Activated gamma-delta T cell treated with Interleukin-2 at 50 U/mL for 16 hours (primary cell): ENCODE data around the gene GPX4.

Experiments
- DNase-seq: peaks from one replicate; pipeline ENCODE4 v3.0.0-alpha.2; 2020

GPX4 gene, protein sequence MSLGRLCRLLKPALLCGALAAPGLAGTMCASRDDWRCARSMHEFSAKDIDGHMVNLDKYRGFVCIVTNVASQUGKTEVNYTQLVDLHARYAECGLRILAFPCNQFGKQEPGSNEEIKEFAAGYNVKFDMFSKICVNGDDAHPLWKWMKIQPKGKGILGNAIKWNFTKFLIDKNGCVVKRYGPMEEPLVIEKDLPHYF

DNA sequence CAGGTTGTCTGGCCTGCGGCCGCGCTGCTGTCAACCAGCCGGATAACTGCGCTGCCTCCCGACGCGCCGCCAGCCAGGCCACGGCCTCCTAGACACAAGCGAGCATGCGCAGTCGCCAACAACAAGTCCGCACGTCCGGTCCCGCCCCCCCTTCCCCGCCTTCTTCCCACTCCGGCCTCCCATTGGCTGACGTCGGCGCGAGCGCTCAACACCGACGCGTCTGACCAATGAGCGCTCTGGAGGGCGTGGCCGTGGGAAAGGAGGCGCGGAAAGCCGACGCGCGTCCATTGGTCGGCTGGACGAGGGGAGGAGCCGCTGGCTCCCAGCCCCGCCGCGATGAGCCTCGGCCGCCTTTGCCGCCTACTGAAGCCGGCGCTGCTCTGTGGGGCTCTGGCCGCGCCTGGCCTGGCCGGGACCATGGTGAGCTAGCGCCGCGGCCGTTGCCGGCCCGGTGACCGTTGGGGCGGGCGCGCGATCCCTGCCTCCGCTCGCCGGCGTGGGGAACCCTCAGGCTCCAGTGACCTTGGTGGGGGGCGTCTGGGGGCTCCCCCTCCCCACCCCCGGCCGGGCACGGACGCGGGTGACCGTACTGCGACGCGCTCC, at the start of gene GPX4:
GPX4 (plus strand) TSS at position 287 of the 603 bp plus-strand sequence; CDS start at position 337, 50 bp downstream.
- DNase-seq = peak; percentile 99

DNA sequence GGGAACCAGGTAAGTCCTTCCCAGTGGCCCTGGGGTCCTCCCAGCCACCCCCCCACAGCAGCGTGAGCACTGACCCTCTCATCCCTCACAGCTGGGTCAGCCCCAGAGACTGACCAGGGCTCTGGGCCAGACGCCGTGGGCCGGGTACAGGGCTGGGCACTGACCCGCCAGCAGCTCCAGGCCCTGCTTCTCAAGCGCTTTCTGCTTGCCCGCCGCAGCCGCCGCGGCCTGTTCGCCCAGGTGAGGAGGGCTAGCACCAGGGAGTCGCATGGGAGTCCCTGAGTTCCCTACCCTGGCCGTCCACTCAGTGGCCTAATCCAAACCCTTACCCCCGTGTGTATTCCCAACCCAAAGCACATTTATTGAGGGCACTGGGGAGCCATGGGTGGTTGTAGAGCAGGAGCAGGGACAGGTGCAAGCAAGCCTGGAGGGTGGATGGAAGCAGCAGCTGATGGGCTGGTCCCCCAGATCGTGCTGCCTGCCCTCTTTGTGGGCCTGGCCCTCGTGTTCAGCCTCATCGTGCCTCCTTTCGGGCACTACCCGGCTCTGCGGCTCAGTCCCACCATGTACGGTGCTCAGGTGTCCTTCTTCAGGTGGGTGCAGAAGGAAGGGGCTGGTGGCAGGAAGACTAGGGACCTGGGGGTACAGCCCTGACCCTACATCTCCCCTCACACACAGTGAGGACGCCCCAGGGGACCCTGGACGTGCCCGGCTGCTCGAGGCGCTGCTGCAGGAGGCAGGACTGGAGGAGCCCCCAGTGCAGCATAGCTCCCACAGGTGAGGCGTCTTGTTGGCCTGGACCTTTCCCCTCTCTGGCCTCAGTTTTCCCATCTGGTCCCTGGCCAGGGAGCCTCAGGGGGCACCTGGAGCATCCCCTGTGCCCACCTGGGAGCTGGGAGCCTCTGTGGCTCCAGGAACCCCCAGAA, 49.4 kb upstream of the GPX4 start:
- DNase-seq = no peak

DNA sequence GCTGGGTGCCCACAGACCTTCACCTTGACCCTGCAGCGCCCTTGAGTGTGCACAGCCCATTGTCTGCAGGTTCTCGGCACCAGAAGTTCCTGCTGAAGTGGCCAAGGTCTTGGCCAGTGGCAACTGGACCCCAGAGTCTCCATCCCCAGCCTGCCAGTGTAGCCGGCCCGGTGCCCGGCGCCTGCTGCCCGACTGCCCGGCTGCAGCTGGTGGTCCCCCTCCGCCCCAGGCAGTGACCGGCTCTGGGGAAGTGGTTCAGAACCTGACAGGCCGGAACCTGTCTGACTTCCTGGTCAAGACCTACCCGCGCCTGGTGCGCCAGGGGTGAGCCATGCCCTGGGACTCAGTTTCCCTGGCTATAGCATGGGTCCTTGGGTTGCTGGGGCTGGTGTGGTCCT, 48.8 kb upstream of the GPX4 start:
- DNase-seq = no peak

DNA sequence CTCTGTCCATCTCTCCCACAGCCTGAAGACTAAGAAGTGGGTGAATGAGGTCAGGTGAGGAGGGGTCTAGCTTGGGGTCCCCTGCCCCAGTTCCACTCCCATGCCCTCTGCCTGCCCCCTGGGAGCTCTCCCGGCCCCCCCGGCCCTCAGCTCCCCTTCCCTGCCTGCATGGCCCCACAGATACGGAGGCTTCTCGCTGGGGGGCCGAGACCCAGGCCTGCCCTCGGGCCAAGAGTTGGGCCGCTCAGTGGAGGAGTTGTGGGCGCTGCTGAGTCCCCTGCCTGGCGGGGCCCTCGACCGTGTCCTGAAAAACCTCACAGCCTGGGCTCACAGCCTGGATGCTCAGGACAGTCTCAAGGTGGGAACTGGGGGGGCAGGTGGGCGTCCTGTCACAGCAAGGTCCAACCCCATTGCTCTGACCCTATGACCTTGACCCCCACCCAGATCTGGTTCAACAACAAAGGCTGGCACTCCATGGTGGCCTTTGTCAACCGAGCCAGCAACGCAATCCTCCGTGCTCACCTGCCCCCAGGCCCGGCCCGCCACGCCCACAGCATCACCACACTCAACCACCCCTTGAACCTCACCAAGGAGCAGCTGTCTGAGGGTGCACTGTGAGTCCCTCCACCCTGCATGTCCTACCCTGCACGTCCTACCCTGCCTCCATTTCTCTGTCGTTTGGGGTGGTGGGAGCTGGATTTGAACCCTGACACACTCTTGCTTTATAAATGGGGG, 47.7 kb upstream of the GPX4 start:
- no peak for DNase-seq

DNA sequence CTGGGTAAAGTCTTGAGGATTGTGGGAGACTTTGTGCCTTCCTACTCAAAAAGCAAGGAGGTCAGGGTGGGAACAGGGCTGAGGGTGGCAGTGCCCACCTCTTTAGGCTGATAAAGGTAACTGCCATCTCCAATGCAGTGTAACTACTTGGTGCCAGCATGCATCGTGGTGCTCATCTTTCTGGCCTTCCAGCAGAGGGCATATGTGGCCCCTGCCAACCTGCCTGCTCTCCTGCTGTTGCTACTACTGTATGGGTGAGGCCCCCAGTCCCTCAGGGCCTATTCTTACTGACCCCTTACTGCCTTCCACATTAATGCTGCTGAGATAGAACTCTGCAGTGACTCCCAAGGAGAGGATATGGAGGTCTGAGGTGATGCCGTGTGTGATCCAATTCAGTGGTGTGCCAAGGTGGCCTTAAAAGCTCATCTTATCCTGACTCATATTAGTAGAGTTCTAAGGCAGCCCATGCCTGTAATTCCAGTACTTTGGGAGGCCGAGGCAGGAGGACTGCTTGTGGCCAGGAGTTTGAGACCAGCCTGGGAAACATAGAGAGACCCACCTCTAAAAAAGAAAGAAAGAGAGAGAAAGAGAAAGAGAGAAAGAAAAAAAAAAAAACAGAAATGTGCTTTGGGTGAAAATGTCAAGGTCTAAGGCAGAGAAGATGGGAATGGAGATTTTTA, 46.5 kb upstream of the GPX4 start:
- no peak for DNase-seq

DNA sequence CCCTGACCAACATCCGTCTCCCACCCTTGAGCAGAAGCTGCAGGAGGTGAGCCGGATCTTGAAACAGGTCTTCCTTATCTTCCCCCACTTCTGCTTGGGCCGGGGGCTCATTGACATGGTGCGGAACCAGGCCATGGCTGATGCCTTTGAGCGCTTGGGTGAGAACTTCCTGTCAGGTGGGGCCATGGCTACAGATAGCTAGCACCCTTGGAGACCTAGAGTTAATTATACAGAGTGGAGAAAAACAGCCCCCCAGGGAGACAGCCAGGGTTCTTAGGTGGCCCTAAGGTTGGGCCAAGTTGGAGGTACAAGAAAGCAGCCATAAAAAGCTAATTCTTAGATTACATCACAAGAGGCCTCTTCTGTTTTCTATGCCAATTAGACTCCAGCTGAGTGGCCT, 45.7 kb upstream of the GPX4 start:
- no peak for DNase-seq

DNA sequence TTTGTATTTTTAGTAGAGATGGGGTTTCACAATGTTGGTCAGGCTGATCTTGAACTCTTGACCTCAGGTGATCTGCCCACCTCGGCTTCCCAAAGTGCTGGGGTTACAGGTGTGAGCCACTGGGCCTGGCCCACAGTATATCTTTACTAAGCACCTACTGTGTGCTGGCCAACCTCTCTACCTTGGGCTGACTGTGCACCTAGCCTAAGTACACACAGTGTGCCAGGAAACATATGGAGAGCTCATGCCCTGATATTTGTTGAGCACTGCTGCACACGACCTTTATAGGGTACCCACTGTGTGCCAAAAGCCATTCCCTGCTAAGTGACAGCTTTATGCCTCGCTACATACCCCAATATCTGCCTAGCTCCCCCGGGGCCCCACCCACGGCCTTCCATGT, 43.1 kb upstream of the GPX4 start:
- DNase-seq = no peak

DNA sequence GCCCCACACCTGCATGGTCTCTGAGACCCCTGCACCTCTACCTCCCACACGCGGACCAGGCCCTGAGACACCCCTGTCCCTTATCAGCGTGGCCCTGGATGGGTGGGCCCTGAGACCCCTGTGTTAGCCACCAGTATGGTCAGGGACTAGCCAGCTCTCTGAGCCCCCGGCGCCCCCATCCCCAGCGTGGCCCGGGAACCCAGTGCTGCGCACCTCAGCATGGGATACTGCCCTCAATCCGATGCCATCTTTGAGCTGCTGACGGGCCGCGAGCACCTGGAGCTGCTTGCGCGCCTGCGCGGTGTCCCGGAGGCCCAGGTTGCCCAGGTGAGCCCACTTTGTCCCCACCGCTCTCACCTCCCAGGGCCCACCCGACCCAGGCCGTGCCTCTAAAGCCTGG, 41.8 kb upstream of the GPX4 start:
- no peak for DNase-seq

DNA sequence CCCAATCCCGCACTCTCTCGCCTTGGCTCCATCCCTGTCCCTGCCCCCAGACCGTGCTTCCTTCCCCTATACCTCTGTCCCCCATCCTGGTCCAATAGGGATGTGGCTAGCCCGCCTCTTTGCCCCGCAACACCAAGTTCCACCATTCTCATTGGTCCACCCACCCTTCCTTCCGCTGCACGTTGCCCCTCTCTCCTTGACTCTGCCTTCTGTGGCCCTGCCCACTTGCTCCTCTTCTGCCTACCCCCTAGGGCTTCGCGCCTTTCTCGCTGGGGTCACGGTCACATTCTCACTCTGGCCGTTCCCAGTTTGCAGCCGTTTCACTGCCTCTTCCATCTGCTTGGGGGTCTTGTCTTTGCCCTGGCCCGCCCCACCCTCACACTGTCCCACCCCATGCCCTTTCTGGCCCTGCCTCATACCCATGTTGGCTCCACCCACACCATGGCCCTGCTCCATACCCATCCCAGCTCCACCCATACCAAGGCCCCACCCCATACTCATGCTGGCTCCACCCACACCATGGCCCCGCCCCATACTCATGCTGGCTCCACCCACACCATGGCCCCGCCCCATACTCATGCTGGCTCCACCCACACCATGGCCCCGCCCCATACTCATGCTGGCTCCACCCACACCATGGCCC, 41.3 kb upstream of the GPX4 start:
- no peak for DNase-seq

DNA sequence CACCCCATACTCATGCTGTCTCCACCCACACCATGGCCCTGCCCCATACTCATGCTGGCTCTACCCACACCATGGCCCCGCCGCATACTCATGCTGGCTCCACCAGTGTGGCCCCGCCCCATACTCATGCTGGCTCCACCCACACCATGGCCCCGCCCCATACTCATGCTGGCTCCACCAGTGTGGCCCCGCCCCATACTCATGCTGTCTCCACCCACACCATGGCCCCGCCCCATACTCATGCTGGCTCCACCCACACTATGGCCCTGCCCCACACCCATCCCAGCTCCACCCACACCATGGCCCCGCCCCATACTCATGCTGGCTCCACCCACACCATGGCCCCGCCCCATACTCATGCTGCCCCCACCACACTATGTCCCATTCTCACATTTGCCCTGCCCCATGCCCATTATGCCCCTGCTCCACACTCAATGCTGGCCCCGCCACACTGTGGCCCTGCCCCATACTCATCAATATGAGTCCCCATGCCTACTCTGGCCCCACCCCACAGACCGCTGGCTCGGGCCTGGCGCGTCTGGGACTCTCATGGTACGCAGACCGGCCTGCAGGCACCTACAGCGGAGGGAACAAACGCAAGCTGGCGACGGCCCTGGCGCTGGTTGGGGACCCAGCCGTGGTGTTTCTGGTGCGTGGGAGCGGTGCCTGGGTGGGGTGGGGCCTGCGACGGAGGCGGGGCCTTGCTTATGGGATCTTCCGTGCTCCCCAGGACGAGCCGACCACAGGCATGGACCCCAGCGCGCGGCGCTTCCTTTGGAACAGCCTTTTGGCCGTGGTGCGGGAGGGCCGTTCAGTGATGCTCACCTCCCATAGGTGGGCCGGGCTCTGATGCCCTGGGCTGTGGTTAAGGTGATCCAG, 40.5 kb upstream of the GPX4 start:
- no peak for DNase-seq

DNA sequence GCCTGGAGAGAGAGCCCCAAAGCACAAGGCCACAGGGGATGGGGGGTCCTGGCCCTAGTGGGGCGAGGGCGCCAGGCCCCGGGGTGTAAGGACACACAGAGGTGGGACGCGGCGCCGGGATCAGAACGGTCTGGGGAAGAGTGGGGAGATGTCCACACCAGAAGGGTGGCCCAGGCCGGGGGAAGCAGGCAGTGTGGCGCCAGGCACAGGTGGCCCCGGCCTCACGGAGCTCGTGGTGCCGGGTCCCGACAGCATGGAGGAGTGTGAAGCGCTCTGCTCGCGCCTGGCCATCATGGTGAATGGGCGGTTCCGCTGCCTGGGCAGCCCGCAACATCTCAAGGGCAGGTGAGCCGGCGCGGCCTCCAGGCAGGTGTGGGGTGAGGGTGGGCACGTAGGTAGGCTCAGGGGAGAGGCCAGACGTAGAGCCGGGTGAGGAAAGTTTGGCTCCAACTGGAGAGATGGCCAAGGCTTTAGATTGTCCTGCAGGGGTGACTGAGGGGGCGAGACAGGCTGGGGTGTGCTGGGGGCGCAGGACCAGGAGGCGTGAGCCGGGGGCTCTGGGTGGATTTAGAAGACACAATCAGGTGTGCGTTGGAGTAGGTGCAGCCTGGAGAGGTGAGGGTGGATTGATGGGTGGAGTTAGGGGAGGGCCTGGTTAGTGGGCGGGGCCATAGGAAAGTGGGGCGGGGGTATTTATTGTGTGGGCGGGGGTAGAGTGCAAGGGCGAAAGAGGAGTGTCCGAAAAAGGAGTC, 39.7 kb upstream of the GPX4 start:
- no peak for DNase-seq

DNA sequence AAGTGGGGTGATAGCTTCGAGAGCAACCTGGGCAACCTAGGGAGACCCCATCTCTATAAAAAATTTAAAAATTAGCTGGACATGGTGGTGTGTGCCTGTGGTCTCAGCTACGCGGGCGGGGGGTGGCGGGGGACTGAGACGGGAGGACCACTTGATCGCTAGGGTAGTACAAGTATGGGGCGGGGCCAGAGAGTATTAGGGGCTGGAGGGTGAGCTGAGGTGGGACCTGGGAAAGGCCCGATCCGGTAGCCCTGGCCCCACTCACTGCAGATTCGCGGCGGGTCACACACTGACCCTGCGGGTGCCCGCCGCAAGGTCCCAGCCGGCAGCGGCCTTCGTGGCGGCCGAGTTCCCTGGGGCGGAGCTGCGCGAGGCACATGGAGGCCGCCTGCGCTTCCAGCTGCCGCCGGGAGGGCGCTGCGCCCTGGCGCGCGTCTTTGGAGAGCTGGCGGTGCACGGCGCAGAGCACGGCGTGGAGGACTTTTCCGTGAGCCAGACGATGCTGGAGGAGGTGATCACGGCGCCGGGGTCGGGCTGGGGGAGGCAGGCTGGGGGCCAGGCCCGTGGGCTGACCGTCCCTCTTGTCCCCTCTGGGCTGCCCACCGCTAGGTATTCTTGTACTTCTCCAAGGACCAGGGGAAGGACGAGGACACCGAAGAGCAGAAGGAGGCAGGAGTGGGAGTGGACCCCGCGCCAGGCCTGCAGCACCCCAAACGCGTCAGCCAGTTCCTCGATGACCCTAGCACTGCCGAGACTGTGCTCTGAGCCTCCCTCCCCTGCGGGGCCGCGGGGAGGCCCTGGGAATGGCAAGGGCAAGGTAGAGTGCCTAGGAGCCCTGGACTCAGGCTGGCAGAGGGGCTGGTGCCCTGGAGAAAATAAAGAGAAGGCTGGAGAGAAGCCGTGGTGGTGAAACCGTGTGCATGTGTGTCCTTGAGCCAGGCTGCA, 38.9 kb upstream of the GPX4 start:
- DNase-seq = peak; percentile 63

DNA sequence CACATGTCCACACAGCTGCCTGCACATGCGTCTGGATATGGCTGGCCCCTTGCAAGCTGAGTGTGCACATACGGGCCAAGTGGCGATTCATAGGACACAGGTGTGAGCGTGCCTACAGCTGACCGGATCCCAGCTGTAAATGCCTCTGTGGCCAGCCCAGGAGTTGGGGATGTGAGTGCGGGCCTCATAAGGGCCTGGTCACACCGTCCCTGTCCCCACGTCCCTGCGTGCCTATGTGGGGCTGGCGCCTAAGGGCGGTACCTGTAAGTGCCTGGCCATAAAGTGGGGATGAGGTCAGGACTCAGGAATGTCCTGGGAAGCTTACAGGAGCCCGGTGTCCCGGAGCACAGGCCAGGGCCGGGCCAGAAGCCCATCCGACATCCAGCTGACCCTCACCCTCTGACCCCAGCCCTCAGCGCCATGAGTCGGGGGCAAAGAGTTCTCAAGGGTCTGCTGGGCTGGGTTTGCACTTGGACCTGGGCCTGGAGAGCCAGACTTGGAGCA, 38.1 kb upstream of the GPX4 start:
- DNase-seq = no peak

DNA sequence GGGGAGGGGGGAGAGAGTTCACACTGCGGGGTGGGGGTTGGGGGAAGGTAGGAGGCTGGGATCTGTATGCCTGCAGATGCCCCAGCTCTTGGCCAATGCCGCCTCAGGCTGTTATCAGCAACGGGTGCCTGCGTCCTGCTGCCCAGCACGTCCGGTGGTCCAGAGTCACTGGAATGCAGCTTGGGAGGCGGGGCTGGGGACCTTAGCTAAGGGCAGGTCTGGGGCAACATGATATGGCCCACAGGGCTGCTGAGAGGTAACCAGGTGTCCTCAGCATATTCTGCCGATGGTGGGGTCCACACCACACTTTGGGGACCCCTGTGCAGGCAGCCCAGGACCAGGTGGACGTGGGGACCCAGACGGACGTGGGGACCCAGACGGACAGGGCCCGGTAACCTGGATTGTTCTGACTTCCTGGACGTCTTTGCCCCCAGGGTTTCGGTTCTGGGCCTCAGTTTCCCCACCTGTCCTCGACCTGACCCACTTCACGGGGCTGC, 37.5 kb upstream of the GPX4 start:
- no peak for DNase-seq

DNA sequence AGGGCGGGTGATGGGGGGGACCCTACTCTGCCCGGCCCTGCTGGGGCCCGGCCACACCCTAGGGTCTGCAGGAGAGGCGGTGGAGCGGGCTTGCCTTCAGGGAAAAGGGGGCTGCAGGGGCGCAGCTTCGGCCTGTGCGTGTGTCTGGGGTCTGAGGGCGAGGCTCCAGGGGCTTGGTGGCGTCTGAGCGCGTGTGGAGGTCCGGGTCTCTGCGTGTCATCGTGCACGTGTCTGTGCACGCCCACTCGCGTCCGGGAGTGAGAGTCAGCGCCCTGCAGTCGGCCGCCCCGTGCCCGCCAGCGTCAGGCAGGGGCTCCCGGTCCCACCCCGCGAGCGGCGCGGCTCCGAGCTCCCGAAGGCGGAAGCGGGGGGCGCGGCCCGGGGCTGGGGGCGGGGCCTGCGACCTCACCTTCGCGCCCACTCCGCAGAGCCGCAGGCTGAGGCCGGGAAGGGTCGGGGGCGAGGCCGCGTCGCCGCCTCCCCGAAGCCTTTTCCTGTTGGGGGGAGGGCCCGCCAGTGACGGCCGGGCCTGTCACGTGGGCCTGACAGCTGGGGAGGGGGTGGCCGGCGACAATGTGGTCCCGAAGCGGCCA, 37.0 kb upstream of the GPX4 start, which contains the start of gene ARHGAP45:
ARHGAP45 (plus strand) TSS at position 420 of the 593 bp plus-strand sequence. CDS start 239 bp downstream, outside the sequence.
- peak; percentile 82 for DNase-seq

DNA sequence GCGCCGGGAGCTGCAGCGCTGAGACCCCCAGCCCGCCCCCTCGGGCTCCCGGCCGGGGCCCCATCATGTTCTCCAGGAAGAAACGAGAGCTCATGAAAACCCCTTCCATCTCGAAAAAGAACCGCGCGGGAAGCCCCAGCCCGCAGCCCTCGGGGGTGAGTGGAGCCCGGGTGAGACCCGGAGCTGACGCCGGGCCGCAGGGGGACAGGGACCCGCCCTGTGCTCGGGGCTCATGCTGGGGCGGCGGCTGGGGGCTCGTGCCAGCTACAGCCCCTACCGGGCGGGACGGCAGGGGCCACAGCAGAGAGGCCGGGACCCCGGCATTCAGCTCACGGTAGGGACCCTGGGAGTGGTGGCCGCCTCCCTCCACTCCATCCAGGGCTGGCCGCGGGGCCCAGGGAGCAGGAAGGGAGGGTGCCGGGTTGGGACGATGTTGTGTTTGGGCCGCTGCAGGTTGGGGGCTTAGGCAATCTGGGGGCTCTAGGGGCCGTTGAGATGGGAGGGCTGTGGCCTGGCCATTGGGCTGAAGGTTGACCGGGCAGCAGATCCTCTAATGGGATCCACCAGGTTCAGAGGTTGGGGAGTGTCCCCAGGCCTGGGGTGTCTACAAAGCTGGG, 36.3 kb upstream of the GPX4 start:
- peak; percentile 66 for DNase-seq
